NCI-H187 treated with DMSO at 0.1 percent for 48 hours (cell line): ENCODE data around the gene SMU1.

ENCODE experiments used
- DNase-seq: peaks from one replicate; lab custom pipeline; 2025; lab: John Stamatoyannopoulos, UW

SMU1 gene

GRCh38 chr9:33076046-33077004 is at the start of gene SMU1:
SMU1 (minus strand) TSS chr9:33076674; CDS start chr9:33076608, 66 bp downstream.
- peak; percentile 77 for DNase-seq

DNA sequence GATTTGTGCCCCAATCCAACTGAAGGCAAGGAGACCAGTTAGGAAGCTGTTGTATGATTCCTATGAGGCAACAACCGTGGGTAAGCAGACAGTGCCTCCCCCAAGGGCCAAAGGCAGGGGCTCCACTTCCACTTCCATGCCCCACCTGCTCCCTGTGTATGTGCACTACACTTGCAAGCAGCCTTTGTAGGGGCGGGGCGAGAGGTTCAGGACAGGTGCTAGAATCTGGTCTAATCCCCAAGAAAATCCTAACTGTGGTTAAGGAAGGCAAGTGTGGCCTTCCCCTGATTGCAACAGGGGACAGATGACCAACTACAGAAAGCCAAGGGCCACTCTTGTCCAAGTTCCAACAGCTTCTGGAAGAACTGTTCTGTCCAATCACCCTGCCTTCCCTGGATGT is 49.0 kb upstream of the SMU1 start:
- no peak for DNase-seq

DNA sequence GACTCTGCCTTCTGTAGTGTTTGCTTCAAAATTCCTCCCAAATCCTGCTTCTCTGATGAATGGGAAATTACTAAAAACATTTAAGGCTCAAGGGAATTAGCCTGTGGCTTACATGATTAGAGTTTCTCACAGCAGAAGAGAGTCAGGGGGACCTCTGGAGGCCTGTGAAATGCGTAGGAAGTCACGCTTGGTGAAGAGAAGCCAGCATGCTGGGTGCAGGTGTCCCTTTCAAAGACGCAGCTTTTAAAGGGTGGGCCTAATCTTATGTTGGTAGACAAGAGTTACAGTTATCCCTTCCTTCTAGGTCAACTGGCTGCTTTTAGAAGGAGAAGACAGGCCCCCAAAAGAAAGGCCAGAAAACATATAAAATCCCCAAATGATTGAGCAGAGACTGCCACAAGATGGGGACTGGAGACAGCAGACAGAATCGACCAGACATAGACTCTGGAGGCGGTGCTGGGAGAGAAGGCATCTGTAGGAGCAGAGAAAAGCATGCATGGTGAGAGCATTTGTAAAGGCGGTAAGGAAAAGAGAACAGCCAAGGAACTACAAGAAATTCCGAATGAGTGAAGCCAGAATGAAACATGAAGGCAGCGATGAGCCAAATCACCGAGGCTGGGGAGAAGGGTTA is 48.4 kb upstream of the SMU1 start:
- DNase-seq: no peak

GRCh38 chr9:33124046-33124445 is 47.6 kb upstream of the SMU1 start:
- DNase-seq: no peak

DNA sequence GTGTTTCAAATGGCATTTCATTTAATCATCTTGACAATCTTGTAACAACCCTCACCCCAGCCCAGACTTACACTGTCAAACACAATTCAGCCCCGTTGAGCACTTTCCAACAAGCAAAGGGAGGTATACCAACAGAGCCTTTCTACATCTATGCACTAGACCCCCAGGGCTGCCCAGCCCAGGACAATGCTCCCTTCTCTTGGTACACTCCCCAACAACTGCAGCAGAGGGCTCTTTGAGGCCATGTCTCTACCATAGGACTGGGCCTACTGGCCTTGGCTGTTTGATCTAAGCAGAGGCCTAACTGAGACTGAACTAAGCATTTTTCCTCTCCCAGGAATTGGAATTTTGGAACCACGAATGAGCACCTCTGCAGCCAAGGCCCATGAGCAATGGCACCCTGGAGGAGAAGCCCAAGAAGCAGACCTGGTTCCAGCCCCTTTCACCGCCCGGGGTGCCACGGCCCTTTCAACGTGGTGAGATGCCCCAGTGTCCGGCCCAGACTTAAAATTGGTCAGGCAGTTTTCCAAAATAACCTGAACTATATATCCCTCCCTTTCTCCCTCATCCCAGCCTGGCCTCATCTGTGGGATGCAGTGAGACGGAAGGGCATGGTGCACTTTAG is 47.0 kb upstream of the SMU1 start:
- no peak for DNase-seq

GRCh38 chr9:33120620-33121019 is 44.1 kb upstream of the SMU1 start:
- no peak for DNase-seq

GRCh38 chr9:33117796-33118195 is 41.3 kb upstream of the SMU1 start:
- DNase-seq: no peak

DNA sequence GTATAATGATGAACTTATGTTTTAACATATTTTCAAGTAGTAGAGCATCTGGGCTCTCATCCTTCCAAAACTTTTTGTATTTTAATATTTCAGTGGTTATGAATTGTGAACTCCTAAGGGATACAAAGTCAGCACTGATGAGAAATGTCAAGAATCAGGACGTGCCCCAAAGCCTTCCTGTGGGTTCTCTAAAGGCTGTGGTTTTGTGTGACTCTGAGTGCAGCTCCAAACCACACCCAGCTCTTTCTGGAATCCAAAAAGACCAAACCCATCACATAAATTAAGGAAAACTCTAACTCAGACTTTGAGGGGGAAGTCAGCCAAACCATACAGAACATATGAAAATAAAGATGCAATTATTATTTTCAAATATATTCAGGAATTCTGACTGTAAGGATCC is 40.8 kb upstream of the SMU1 start:
- no peak for DNase-seq

DNA sequence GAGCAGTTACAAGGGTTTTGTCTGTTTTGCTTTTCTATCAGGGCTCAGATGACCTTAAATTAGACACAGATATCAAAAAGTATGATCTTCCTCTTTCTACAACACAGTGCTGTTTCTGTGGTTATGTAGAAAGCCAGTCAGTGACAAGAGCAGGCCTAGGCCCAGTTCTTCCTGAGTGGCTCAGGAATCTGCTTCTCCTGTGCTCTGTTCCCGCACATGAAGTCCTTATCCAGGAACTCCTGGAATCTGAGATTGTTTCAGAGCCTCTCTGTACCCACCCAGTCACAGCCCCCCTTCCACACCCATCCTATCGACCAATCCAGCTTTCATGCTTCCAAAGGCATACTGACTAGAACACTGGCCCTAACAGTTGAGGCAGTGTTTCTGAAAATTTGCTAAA is 40.4 kb upstream of the SMU1 start:
- no peak for DNase-seq

DNA sequence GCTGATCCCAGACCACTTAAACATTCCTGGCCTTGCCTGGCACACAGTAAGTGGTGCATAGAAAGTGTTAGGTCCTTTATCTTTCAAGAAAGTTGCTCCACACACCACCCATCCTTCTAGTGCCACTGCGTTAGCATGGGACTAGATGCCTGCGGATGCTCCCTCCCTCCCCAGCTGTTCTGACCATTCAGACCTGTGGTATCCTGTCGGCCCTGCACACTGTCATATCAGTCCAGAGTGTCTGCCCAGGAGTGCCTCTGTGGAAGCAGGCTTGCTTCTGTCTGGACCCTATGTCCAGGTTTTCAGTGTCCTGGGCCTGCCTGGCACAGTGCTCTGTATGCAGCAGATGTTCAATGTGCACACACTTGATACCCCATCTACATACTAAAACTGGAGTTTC is 38.3 kb upstream of the SMU1 start:
- no peak for DNase-seq

GRCh38 chr9:33113799-33114547 is 37.5 kb upstream of the SMU1 start:
- DNase-seq: no peak

GRCh38 chr9:33112094-33112493 is 35.6 kb upstream of the SMU1 start:
- DNase-seq: no peak

GRCh38 chr9:33111631-33112030 is 35.2 kb upstream of the SMU1 start:
- no peak for DNase-seq

GRCh38 chr9:33110686-33111085 is 34.2 kb upstream of the SMU1 start:
- DNase-seq: no peak

GRCh38 chr9:33109850-33110595 is 33.5 kb upstream of the SMU1 start:
- DNase-seq: no peak

- DNase-seq: no peak
Measured at GRCh38 chr9:33109097-33109496, 32.6 kb upstream of the SMU1 start.

GRCh38 chr9:33108472-33108871 is 32.0 kb upstream of the SMU1 start:
- DNase-seq: no peak

DNA sequence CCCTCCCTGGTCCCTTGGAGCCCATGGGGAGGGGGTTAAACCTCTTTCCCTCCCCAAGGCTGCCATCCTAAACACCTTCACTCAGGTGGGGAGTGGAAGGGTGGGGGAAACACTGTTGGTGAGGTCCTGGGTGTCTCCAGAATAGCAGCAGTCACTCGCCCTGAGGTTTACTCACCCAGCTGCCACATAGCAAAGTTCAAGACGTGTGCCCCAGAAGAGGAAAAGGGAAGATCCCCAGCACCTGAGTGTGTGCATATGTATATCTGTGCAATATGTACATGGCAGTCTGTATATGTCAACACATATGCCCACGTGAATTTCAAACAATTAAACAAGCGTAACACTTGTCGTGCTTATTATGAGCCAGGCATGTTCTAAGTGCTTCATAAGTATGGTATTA is 31.3 kb upstream of the SMU1 start:
- no peak for DNase-seq

DNA sequence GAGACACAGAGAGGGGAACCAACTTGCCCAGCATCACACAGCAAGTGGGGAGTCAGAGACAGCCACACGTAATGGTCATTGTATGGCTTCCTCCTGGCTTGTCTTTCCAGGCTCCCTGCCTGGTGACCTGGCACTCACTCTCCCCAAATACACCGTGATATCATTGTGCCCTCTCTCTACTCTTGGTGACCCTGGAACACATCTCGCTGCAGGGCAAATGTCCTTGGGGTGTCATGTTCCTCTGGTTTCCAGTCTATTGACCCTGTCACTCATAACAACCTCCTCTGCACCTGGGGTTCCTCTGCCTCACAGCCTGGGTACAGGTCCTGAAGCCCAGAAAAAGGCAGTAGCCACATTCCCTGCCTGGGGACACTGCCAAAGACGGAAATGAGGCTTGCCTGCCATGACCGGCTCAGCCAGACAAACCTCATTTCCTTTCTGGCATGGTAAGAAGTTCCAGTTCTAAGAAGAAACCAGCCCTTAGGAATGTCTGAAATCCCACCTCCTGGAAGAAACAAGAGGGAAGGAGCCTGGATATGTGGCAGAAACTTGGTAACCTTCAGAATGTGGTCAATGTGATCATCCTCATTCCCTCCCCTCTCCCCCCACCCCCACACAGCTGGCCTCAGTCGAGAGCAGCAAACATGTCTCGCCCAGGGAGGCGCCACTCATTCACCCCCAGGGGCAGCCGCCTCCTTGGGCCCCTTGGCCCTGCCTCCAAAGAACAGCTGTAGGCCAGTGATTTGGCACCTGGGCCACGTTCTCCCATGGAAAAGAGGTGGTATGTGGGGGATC is 30.6 kb upstream of the SMU1 start:
- DNase-seq: no peak

GRCh38 chr9:33106372-33106771 is 29.9 kb upstream of the SMU1 start:
- no peak for DNase-seq

DNA sequence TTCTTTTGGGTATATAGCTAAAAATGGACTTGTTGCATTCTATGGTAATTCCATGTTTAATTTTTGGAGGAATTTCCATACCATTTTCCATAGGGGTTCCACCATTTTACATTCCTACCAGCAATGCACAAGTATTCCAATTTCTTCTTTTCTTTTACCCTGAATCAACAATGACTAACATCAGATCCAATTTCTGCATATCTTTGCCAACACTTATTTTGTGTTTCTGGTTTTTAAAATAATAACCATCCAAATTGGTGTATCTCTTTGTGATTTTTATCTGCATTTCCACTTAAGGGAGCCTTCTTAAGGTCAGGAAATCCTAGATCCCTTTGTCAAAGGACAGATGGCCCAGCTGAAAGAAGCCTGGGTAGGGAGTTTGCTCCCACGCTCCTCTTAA is 29.5 kb upstream of the SMU1 start:
- no peak for DNase-seq
